ENCODE measurements around the gene NXPH1.

- TF ChIP-seq CREM (CRISPR knock-in tag; IDR thresholded peaks at IDR 0.05) (no peak), ZNF121 (CRISPR knock-in tag; IDR thresholded peaks at IDR 0.05) (no peak)
Measured at GRCh38 chr7:8637322-8637721, 203.9 kb downstream of the NXPH1 start.

Measured in WTC11 (cell line).